Left kidney (tissue), 2 donors: ENCODE measurements around the gene IQSEC1. TPM values are rescaled to one million over a fixed set of nuclear protein-coding genes. Genes with fewer than 3 reads are reported as not detected.

Experiments
- DNase-seq: peaks from one replicate; pipeline ENCODE4 v3.0.0-alpha.2; 2013
- polyA plus RNA-seq: library from polyadenylated mRNA; unstranded; fragments of 120-200 nt; gene quantifications from one replicate; pipeline ENCODE4 v1.2.1, GENCODE V29; 2013; ENCODE audit not compliant: insufficient read length

The IQSEC1 gene
- polyA plus RNA-seq, 1 donor, result 32.1 TPM

- no peak for DNase-seq
Observed at GRCh38 chr3:13028010-13028821, 45.0 kb downstream of the IQSEC1 start.

DNA sequence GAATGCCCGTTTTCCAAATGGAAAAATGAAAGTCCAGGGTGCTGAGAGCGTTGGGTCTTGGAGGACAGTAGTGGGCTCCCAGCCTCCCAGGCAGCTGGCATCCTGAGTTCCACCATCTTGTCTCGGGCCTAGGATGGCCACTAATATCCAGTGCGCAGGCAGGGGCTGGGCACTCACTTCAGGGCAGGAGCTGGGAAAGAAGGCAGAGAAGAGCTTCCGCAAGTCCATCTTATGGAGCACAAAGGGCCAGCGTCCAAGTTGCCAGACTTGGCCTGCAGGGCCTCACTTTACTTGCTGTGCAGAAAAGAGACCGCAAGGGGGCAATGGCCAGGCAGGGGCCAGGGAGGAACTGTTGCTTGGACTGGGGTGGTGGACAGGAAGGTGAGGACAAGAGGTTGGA is 46.1 kb downstream of the IQSEC1 start:
- DNase-seq, result no peak

GRCh38 chr3:13026534-13026933 is 46.7 kb downstream of the IQSEC1 start:
- no peak for DNase-seq

DNA sequence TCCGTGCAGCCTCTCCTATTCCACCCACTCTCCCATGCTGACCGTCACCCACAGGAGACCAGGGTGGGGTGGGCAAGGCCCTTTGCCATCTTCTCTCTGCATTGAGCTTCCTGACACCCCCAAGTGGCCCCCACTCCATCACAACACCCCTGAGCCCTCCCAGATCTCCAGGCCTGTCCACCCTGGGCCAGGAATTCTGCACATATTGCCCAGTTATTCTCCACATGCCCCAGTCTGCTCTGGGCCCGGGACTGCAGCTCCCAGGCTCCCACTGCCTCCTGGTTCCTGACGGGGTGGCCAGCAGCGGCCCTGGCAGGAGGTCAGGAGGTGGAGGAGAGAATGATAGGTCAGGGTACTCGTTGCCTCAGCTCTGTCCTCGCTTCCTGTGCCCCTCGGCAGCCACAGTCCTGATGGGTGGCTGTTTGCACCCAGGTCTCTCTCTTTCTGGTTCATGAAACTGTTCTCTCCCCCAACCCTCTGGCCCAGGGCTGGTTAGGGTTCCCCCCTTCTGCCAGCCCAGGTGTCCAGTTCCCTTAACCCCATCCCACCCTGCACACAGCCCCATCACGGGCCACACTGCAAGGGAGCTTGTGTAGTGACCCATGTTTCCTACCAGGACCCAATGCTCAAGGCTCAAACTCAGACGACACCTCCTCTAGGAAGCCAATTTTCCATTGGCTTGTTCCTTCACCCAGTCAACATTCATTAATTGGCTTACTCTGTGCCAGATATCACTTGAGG is 47.3 kb downstream of the IQSEC1 start:
- no peak for DNase-seq

DNA sequence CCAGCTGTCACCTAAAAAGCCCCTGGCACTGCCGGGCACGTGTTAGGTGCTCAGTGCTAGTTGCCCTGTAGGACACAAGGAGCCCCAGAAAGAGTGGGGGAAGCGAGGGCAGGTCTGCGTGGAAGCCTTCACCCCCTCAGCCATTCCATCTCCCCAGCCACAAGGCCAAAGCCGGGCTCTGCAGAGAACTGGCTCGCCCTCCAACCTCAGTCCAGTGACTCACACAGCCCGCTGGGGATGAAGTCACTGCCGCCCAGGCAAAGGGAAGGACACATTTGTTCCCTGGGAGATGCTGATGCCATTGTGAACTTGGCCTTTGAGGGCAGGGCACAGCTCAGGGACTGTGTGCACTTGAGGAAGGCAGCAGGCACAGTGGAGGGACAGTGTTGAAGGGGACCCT is 48.1 kb downstream of the IQSEC1 start:
- DNase-seq, result no peak

- DNase-seq, result no peak
Observed at GRCh38 chr3:13024765-13025065, 48.5 kb downstream of the IQSEC1 start.

- no peak for DNase-seq
Observed at GRCh38 chr3:13023971-13024764, 49.1 kb downstream of the IQSEC1 start.

DNA sequence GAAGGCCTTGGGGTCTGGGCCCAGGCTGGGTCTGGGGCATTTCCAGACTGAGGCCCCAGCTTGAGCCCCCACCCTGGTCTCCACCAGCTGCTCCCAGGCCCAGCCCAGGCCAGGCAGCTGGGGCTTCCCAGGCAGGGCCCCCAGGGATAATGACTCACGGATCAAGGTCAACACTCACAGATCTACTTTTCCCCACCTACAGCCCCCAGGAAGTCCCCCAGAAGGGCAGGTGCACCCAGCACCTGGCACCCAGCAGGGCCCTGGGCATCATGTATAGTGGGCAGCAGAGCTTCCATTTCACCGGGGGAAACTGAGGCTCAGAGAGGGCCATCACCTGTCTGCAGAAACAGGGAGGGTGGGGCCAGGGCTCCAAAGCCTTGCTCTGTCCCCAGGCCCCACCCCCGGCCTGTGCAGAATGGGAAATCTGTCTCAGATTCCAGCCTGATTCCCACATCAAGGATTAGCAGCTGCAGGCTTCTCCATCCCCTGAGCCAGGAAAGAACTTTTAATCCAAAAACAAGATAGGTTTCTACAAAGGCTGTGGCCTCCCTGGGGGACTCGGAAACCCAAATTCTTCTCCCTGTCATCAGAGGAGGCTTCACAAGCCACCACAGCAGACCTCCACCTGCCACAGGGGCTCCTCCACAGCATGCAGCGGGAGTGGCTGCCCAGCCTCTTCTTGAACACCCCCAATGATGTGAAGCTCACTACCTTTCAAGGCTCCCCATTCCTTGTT is 49.8 kb downstream of the IQSEC1 start:
- DNase-seq, result no peak

GRCh38 chr3:13022348-13023234 is 50.6 kb downstream of the IQSEC1 start:
- no peak for DNase-seq

GRCh38 chr3:13021141-13022114 is 51.8 kb downstream of the IQSEC1 start:
- no peak for DNase-seq

GRCh38 chr3:13020159-13020750 is 53.0 kb downstream of the IQSEC1 start:
- DNase-seq, result no peak

DNA sequence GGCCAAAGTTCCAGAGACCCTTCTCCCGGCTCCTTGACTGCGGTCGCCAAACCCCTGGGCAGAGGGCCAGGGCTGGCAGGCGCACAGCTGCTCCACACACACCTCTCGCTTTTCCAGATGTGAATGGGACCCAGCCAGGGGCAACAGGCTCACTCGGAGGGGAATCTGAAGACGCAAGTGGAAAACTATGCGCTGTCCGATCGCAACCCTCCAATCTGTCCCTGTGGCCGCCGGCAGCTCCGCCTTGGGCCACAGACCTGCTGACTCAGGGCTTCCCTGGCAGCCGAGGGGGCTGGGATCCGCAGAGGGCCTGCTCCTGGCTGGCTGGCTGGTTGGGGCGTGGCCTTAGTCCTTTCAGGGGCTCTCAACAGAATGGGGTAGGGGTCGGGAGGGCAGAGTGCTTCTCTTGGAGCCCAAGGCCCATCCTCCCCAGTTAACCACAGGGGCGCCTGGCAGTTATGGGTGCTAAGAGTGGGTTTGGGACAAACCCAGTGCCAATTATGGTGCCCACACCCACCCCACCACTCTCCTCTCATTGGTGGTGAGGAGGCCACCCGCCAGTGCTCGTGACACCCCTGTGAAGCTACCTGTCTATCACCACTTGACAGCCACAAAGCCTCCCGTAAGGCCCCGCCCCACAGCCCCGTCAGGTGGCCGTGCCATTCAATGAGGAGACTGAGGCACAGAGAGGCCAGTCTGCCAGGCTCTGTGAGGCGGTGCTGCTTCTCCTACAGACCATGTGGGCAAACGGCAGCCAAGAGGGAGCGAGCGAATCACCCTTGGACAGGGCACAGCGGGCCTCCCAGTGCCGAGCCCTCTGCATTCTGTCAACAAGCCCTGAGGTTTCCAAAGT is 53.8 kb downstream of the IQSEC1 start:
- no peak for DNase-seq

- DNase-seq, result no peak
Observed at GRCh38 chr3:13018561-13019242, 54.5 kb downstream of the IQSEC1 start.

DNA sequence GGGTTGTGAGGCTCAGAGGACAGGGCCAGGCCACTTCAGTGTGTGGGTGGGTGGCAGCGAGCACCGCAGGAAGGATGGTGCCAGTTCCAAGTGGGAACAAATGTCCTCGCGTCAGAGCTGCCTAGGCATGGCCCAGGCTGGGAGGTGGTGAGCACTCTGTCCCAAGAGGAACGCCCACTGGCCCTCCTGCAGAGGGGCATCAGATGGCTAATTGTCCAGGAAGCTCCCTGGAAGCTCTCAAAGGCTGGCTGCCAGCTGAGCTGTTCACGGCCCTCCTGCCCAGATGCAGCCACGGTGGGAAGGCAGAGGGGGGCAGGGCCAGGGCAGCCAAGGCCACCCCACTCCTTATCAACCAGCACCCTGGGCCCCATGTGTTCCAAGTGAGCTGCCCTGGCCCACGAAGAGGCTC is 55.2 kb downstream of the IQSEC1 start:
- DNase-seq, result no peak

- DNase-seq, result no peak
Observed at GRCh38 chr3:13017361-13018042, 55.7 kb downstream of the IQSEC1 start.

DNA sequence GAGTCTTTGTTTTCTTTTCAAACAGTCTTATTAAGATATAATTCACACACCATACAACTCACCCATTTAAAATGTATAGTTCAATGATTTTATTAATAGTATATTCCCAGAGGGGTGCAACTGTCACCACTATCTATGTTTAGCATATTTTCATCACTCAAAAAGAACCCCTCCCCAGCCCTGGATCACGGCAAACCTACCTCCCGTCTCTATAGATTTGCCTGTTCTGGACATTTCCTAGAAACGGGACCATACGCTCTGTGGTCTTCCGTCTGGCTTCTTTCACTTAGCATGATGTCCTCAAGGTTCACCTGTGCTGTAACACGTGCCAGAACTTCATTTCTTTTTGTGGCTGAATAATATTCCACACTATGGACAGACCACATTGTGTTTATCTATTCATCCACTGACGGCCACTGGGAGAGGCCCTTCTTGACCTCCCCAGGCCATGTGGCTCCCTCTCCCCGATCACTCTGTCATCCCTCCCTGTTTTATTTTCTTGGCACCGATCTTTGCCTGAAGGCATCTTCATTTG is 56.4 kb downstream of the IQSEC1 start:
- DNase-seq, result no peak
